ENCODE data around the gene ZNF710.

DNA sequence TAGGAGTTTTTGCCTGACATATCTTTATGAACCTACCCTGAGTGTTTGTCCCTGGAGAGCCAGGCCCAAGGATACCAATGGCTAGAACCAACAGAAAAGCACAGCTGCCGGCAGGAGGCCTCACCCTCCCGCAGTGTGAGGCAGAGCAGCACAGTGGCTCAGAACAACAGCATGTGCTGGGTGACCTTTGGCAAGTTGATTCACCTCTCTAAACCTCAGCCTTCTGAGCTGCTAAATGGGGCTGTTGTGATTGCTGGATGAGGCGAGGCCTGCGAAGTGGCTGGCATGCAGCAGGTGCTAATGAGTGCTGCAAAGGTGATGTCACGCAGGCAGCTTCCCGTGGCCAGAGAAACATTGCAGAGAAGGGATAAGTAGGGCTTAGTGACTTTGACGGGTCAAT, 77.8 kb downstream of the ZNF710 start:
- TF ChIP-seq, protein P1, sequence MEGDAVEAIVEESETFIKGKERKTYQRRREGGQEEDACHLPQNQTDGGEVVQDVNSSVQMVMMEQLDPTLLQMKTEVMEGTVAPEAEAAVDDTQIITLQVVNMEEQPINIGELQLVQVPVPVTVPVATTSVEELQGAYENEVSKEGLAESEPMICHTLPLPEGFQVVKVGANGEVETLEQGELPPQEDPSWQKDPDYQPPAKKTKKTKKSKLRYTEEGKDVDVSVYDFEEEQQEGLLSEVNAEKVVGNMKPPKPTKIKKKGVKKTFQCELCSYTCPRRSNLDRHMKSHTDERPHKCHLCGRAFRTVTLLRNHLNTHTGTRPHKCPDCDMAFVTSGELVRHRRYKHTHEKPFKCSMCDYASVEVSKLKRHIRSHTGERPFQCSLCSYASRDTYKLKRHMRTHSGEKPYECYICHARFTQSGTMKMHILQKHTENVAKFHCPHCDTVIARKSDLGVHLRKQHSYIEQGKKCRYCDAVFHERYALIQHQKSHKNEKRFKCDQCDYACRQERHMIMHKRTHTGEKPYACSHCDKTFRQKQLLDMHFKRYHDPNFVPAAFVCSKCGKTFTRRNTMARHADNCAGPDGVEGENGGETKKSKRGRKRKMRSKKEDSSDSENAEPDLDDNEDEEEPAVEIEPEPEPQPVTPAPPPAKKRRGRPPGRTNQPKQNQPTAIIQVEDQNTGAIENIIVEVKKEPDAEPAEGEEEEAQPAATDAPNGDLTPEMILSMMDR (IDR thresholded peaks at IDR 0.05): no peak
- TF ChIP-seq POLR2A (IDR thresholded peaks at IDR 0.05) (no peak), POLR2AphosphoS5 (IDR thresholded peaks at IDR 0.05) (no peak), EP300 (IDR thresholded peaks at IDR 0.05) (no peak)
